Measurements from ENCODE around the gene BRAF. TPM values are rescaled to one million over a fixed set of nuclear protein-coding genes. Genes with fewer than 3 reads are reported as not detected.
"Not testable (repeated sequence)": the region's sequence is repeated elsewhere in the genome, so short reads cannot be mapped to it uniquely, and the experiment has no call there.

BRAF gene
- total RNA-seq, 1 donor from 2014 or later, result 19.8 TPM

GRCh38 chr7:140883378-140883777, 41.4 kb downstream of the BRAF start:
- no peak for DNase-seq (ENCODE audit: low spot score)
- Mint-ChIP-seq H3K4me3 (ENCODE audit: unreplicated experiment) (no peak overlapping the region), H3K36me3 (ENCODE audit: low read depth) (no peaks in the 10 kb centered on the region), H3K4me1 (ENCODE audit: low read depth) (peaks cover 7% of the 10 kb centered on the region), H3K27ac (ENCODE audit: unreplicated experiment) (no peak overlapping the region), H3K9me3 (ENCODE audit: low read depth) (peaks cover 2% of the 10 kb centered on the region), H3K27me3 (ENCODE audit: low read depth) (no peaks in the 10 kb centered on the region)
- TF ChIP-seq CTCF (IDR thresholded peaks at IDR 0.05), result no peak

- H3K4me1 Mint-ChIP-seq (ENCODE audit: low read depth); DNase-seq (ENCODE audit: low spot score): not testable (repeated sequence)
These were observed 41.9 kb downstream of the BRAF start for GRCh38 chr7:140882834-140883233.

GRCh38 chr7:140881507-140882228, 43.1 kb downstream of the BRAF start:
- peaks cover 10% of the 10 kb centered on the region for H3K9me3 Mint-ChIP-seq (ENCODE audit: low read depth)
- no peaks in the 10 kb centered on the region for H3K27me3 Mint-ChIP-seq (ENCODE audit: low read depth)
- H3K36me3 Mint-ChIP-seq (ENCODE audit: low read depth), result no peaks in the 10 kb centered on the region
- H3K27ac Mint-ChIP-seq (ENCODE audit: unreplicated experiment), result no peak overlapping the region
- DNase-seq (ENCODE audit: low spot score), result no peak
- H3K4me3 Mint-ChIP-seq (ENCODE audit: unreplicated experiment), result no peak overlapping the region
- TF ChIP-seq CTCF (IDR thresholded peaks at IDR 0.05), result no peak
- H3K4me1 Mint-ChIP-seq (ENCODE audit: low read depth), result peaks cover 14% of the 10 kb centered on the region

More at GRCh38 chr7:140882834-140883233, 41.9 kb downstream of the BRAF start:
- not testable (repeated sequence) for H3K36me3 Mint-ChIP-seq (ENCODE audit: low read depth); H3K27ac Mint-ChIP-seq (ENCODE audit: unreplicated experiment); H3K4me3 Mint-ChIP-seq (ENCODE audit: unreplicated experiment); H3K27me3 Mint-ChIP-seq (ENCODE audit: low read depth); H3K9me3 Mint-ChIP-seq (ENCODE audit: low read depth)

DNA sequence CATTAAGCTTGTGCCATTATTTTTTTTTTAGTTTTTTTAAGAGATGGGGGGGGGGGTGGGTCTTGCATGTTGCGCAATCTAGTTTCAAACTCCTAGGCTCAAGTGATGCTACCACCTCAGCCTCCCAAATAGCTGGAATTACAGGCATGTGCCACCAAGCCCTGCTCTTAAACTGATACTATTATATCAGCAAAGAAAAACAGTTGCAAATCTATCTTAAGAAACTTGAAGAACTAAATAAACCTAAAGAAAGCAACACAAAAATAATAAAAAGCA, 47.5 kb downstream of the BRAF start:
- Mint-ChIP-seq H3K4me1 (ENCODE audit: low read depth) (peaks cover 28% of the 10 kb centered on the region), H3K27ac (ENCODE audit: unreplicated experiment) (no peak overlapping the region), H3K4me3 (ENCODE audit: unreplicated experiment) (no peak overlapping the region), H3K36me3 (ENCODE audit: low read depth) (no peaks in the 10 kb centered on the region), H3K9me3 (ENCODE audit: low read depth) (peaks cover 10% of the 10 kb centered on the region), H3K27me3 (ENCODE audit: low read depth) (no peaks in the 10 kb centered on the region)
- DNase-seq (ENCODE audit: low spot score), result no peak
- no peak for TF ChIP-seq CTCF (IDR thresholded peaks at IDR 0.05)

DNA sequence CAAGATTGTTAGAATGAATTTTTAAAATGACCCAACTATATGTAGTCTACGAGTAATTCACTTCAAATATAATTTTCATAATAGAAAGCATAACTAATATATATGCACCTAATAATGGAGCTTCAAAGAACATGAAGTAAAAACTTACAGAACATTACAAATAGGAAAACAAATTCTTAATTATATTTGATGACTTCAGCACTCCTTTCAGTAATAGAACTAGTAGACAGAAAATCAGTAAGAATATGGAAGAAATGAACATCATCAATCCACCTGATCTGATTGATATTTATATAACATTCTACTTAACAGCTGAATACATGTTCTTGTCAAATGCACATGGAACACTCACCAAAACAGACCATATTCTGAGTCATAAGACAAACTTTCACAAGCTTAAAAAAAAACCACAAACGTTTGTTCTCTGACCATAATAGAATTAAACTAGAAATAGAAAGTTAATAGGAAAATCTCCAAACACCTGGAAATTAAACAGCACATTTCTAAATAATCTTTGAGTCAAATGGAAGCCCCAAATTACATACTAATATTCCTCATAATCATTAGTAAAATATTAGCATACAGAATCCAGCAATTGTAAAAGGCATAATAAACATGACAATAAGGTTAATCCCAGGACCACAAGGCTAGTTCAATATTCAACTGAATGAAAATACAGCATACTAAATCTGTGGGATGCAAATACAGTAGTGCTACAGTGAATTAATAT, 48.0 kb downstream of the BRAF start:
- Mint-ChIP-seq H3K9me3 (ENCODE audit: low read depth) (peaks cover 10% of the 10 kb centered on the region), H3K4me1 (ENCODE audit: low read depth) (peaks cover 28% of the 10 kb centered on the region), H3K4me3 (ENCODE audit: unreplicated experiment) (no peak overlapping the region), H3K27ac (ENCODE audit: unreplicated experiment) (peak overlapping the region; percentile 32), H3K36me3 (ENCODE audit: low read depth) (no peaks in the 10 kb centered on the region), H3K27me3 (ENCODE audit: low read depth) (no peaks in the 10 kb centered on the region)
- TF ChIP-seq CTCF (IDR thresholded peaks at IDR 0.05), result no peak
- DNase-seq (ENCODE audit: low spot score), result no peak

DNA sequence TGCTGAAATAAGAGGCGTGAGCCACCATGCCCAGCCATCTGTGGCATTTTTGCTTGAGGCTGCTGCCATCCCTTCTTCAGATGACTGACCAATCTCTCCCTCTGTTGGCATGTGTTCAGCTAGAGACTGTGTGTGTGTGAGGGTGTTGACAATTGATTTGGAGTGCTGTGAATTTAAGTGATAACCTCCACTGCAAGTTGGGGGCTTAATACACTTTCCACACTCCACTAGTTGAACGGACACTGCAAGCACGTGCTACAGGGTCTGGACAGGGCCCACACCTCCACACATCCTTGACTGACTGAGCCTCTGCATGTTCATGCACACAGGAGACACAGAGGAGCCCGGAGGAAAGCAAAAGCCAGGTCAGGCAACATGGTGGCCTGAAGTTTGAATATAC, 51.3 kb downstream of the BRAF start:
- peaks cover 25% of the 10 kb centered on the region for H3K4me1 Mint-ChIP-seq (ENCODE audit: low read depth)
- peaks cover 9% of the 10 kb centered on the region for H3K9me3 Mint-ChIP-seq (ENCODE audit: low read depth)
- no peak overlapping the region for H3K4me3 Mint-ChIP-seq (ENCODE audit: unreplicated experiment)
- H3K27ac Mint-ChIP-seq (ENCODE audit: unreplicated experiment), result no peak overlapping the region
- no peak for DNase-seq (ENCODE audit: low spot score)
- H3K36me3 Mint-ChIP-seq (ENCODE audit: low read depth), result no peaks in the 10 kb centered on the region
- no peaks in the 10 kb centered on the region for H3K27me3 Mint-ChIP-seq (ENCODE audit: low read depth)
- TF ChIP-seq CTCF (IDR thresholded peaks at IDR 0.05), result no peak
